NCI-H69 (cell line): ENCODE measurements around the gene MMUT.
"Not testable (repeated sequence)": the region's sequence is repeated elsewhere in the genome, so short reads cannot be mapped to it uniquely, and the experiment has no call there.

Experiments used
- DNase-seq: peaks from one replicate; lab custom pipeline; 2025; lab: John Stamatoyannopoulos, UW

The MMUT gene

GRCh38 chr6:49462927-49463611, at the start of gene MMUT, which contains the start of gene CENPQ:
TSS of gene MMUT (minus strand) at chr6:49463253. CDS start at chr6:49459466, 3,787 bp downstream.
TSS of gene CENPQ (plus strand) at chr6:49463370. CDS start at chr6:49470177, 6,807 bp downstream.
- peak; percentile 99 for DNase-seq

GRCh38 chr6:49509342-49509741, 46.3 kb upstream of the MMUT start:
- DNase-seq = no peak

- DNase-seq = peak; percentile 86
These were observed 43.6 kb upstream of the MMUT start for GRCh38 chr6:49506569-49507111.

- no peak for DNase-seq
These were observed 41.6 kb upstream of the MMUT start for GRCh38 chr6:49504666-49505065.

- peak; percentile 80 for DNase-seq
These were observed 36.6 kb upstream of the MMUT start, which contains the start of gene GLYATL3 for GRCh38 chr6:49499623-49500022. TSS of gene GLYATL3 (plus strand) at chr6:49499923. CDS start at chr6:49511991, 12,068 bp downstream.

GRCh38 chr6:49499126-49499525, 36.1 kb upstream of the MMUT start:
- peak; percentile 10 for DNase-seq

- peak; percentile 85 for DNase-seq
These were observed 34.3 kb upstream of the MMUT start for GRCh38 chr6:49497304-49497703.

GRCh38 chr6:49490633-49491032, 27.6 kb upstream of the MMUT start:
- DNase-seq = no peak

GRCh38 chr6:49483380-49483779, 20.3 kb upstream of the MMUT start:
- not testable (repeated sequence) for DNase-seq

- DNase-seq = not testable (repeated sequence)
These were observed 18.8 kb upstream of the MMUT start for GRCh38 chr6:49481846-49482245.

- no peak for DNase-seq
These were observed 16.4 kb upstream of the MMUT start for GRCh38 chr6:49479308-49479970.

- not testable (repeated sequence) for DNase-seq
These were observed 13.5 kb upstream of the MMUT start for GRCh38 chr6:49476564-49476963.

- no peak for DNase-seq
These were observed 5.0 kb upstream of the MMUT start for GRCh38 chr6:49468042-49468441.

- DNase-seq = no peak
These were observed 1.6 kb upstream of the MMUT start for GRCh38 chr6:49464691-49465090.

- peak; percentile 59 for DNase-seq
These were observed 537 bp upstream of the MMUT start for GRCh38 chr6:49463612-49463967.

GRCh38 chr6:49462599-49462926, 490 bp downstream of the MMUT start:
- peak; percentile 43 for DNase-seq

- no peak for DNase-seq
These were observed 982 bp downstream of the MMUT start for GRCh38 chr6:49462071-49462470.

GRCh38 chr6:49457771-49458170, 5.3 kb downstream of the MMUT start:
- DNase-seq = no peak

- DNase-seq = no peak
These were observed 8.0 kb downstream of the MMUT start for GRCh38 chr6:49454787-49455709.

- peak; percentile 35 for DNase-seq
These were observed 9.8 kb downstream of the MMUT start for GRCh38 chr6:49453221-49453620.

- DNase-seq = no peak
These were observed 32.2 kb downstream of the MMUT start for GRCh38 chr6:49430866-49431265.

GRCh38 chr6:49430187-49430586, 32.9 kb downstream of the MMUT start:
- DNase-seq = no peak
